SJSA1 (cell line): ENCODE measurements around the gene TTC27. TPM values are rescaled to one million over a fixed set of nuclear protein-coding genes. Genes with fewer than 3 reads are reported as not detected.
A peak's percentile ranks its signal among the peaks of the same experiment; 100 is the strongest.
"Not testable (repeated sequence)": the region's sequence is repeated elsewhere in the genome, so short reads cannot be mapped to it uniquely, and the experiment has no call there.

ENCODE experiments used
- DNase-seq, 2 experiments: peaks; one replicate each; pipeline ENCODE4 v3.0.0-alpha.2; 2015 to 2020; ENCODE audit warnings: low spot score in 2 of 2, low read depth in 1 of 2
- H3K27ac ChIP-seq: fragments of 250-450 bp; sonication (Bioruptor Pico); 2 replicates; pipeline ENCODE4 v1.5.1; 2020; ENCODE audit warnings: mild to moderate bottlenecking, moderate library complexity
- H3K27me3 ChIP-seq: fragments of 250-450 bp; sonication (Bioruptor Pico); replicated peaks from 2 replicates; pipeline ENCODE4 v1.5.1; 2020; ENCODE audit warnings: mild to moderate bottlenecking, moderate library complexity
- H3K36me3 ChIP-seq: fragments of 250-450 bp; sonication (Bioruptor Pico); 2 replicates; pipeline ENCODE4 v1.5.1; 2020; ENCODE audit warnings: mild to moderate bottlenecking
- H3K4me1 ChIP-seq: fragments of 250-450 bp; sonication (Bioruptor Pico); replicated peaks from 2 replicates; pipeline ENCODE4 v1.6.1; 2021; ENCODE audit warnings: mild to moderate bottlenecking
- H3K4me3 ChIP-seq: fragments of 250-450 bp; sonication (Bioruptor Pico); 2 replicates; pipeline ENCODE4 v1.5.1; 2020; ENCODE audit warnings: mild to moderate bottlenecking
- H3K9me3 ChIP-seq: fragments of 250-450 bp; sonication (Bioruptor Pico); replicated peaks from 2 replicates; pipeline ENCODE4 v1.5.1; 2020; ENCODE audit warnings: mild to moderate bottlenecking
- total RNA-seq: library from RNA; depleted of rRNA; stranded (reverse); fragments of >200 nt; shearing (Covaris generic); gene quantifications from 2 replicates; pipeline ENCODE4 v1.2.3, GENCODE V29; 2014

Gene TTC27
- total RNA-seq, 1 experiment from 2014 or later, result 23.7 TPM

GRCh38 chr2:32851777-32852439 lies 224.1 kb downstream of the TTC27 start:
- Histone ChIP-seq H3K36me3 (no peaks in the 10 kb centered on the region), H3K9me3 (no peaks in the 10 kb centered on the region), H3K27me3 (no peaks in the 10 kb centered on the region), H3K4me3 (no peak overlapping the region), H3K4me1 (peaks cover 7% of the 10 kb centered on the region), H3K27ac (no peak overlapping the region)
- peak in 1 of 2 experiments; percentile 10 for DNase-seq

- Histone ChIP-seq H3K4me3 (no peak overlapping the region), H3K27ac (no peak overlapping the region), H3K4me1 (peaks cover 7% of the 10 kb centered on the region), H3K9me3 (no peaks in the 10 kb centered on the region), H3K36me3 (no peaks in the 10 kb centered on the region), H3K27me3 (no peaks in the 10 kb centered on the region)
- no peak for DNase-seq
These were observed 225.0 kb downstream of the TTC27 start for GRCh38 chr2:32852856-32853255.

- no peaks in the 10 kb centered on the region for H3K27me3 ChIP-seq
- no peak overlapping the region for H3K27ac ChIP-seq
- H3K9me3 ChIP-seq, result no peaks in the 10 kb centered on the region
- no peak overlapping the region for H3K4me3 ChIP-seq
- 0 out of 2 replicates have a peak, but pooled peaks cover 3% of the 10 kb centered on the region for H3K4me1 ChIP-seq
- no peak for DNase-seq
- H3K36me3 ChIP-seq, result no peaks in the 10 kb centered on the region
These were observed 229.0 kb downstream of the TTC27 start for GRCh38 chr2:32856891-32857290.

GRCh38 chr2:32858713-32859112 lies 230.9 kb downstream of the TTC27 start:
- Histone ChIP-seq H3K27me3 (no peaks in the 10 kb centered on the region), H3K27ac (no peak overlapping the region), H3K9me3 (no peaks in the 10 kb centered on the region), H3K4me3 (no peak overlapping the region), H3K36me3 (no peaks in the 10 kb centered on the region), H3K4me1 (peaks cover 14% of the 10 kb centered on the region)
- no peak for DNase-seq

DNA sequence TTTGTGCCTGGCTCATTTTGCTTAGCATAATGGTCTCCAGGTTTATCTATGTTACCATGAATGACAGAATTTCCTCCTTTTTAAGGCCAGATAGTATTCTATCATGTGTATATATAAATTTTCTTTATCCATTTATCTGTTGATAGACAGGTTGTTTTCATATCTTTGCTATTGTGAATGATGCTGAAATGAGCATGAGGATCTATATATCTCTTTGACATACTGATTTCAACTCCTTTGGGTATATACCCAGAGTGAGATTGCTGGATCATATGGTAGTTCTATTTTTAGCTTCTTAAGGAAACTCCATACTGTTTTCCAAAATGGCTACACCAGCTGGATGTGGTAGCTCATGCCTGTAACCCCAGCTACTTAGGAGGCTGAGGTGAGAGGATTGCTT lies 232.5 kb downstream of the TTC27 start:
- Histone ChIP-seq H3K4me3 (no peak overlapping the region), H3K9me3 (no peaks in the 10 kb centered on the region), H3K4me1 (peaks cover 30% of the 10 kb centered on the region), H3K27me3 (no peaks in the 10 kb centered on the region), H3K36me3 (no peaks in the 10 kb centered on the region), H3K27ac (no peak overlapping the region)
- DNase-seq, result no peak

GRCh38 chr2:32862269-32863055 lies 234.6 kb downstream of the TTC27 start:
- Histone ChIP-seq H3K27me3 (no peaks in the 10 kb centered on the region), H3K9me3 (no peaks in the 10 kb centered on the region), H3K4me1 (peaks cover 40% of the 10 kb centered on the region), H3K4me3 (no peak overlapping the region), H3K36me3 (no peaks in the 10 kb centered on the region), H3K27ac (peak overlapping the region; percentile 91; the same call in 1 of the 2 replicates)
- DNase-seq, result peak in 1 of 2 experiments; percentile 14

DNA sequence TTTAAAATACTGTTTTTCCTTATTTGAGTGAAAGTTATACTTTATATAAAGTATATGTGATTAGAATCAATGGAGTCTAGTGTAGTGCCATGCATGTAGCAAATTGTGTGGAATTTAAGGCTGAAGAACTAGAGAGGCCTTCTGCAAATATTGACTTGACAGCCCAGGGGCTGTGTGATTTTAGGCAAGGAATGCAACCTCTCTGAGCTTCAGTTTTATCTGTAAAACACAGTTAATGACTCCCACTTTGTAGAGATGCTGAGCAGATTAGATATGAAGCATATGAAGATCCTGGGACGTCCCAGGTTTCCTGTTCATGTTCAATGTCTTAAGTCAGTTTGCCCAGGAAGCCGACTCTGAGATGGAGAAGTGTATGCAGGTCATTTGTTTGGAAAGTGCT lies 235.5 kb downstream of the TTC27 start:
- H3K27ac ChIP-seq, result peak overlapping the region; percentile 91
- no peaks in the 10 kb centered on the region for H3K27me3 ChIP-seq
- peaks cover 40% of the 10 kb centered on the region for H3K4me1 ChIP-seq
- no peaks in the 10 kb centered on the region for H3K36me3 ChIP-seq
- no peak overlapping the region for H3K4me3 ChIP-seq
- H3K9me3 ChIP-seq, result no peaks in the 10 kb centered on the region
- DNase-seq, result peak in 1 of 2 experiments; percentile 4

DNA sequence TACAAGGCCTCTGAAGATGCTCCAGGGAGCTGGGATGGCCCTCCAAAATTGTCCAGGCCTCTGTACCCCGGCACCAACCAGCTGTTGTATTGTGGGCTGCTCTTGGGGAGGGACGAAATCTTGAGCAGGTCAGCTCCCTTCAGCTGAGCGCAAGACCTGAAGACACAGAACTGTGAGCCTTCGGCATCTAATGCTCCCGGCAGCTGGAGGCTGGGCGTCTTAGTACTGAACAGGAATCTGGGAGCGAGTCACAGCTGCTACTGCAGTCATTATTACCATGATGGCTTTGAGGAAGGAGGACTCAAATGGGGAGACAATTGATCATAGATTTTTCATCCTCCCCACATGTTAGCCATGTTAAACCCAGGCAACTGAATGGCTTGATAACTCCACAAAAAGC lies 236.0 kb downstream of the TTC27 start:
- Histone ChIP-seq H3K27me3 (no peaks in the 10 kb centered on the region), H3K9me3 (no peaks in the 10 kb centered on the region), H3K27ac (peak overlapping the region; percentile 91), H3K4me1 (peaks cover 40% of the 10 kb centered on the region), H3K4me3 (no peak overlapping the region), H3K36me3 (no peaks in the 10 kb centered on the region)
- DNase-seq, result no peak

DNA sequence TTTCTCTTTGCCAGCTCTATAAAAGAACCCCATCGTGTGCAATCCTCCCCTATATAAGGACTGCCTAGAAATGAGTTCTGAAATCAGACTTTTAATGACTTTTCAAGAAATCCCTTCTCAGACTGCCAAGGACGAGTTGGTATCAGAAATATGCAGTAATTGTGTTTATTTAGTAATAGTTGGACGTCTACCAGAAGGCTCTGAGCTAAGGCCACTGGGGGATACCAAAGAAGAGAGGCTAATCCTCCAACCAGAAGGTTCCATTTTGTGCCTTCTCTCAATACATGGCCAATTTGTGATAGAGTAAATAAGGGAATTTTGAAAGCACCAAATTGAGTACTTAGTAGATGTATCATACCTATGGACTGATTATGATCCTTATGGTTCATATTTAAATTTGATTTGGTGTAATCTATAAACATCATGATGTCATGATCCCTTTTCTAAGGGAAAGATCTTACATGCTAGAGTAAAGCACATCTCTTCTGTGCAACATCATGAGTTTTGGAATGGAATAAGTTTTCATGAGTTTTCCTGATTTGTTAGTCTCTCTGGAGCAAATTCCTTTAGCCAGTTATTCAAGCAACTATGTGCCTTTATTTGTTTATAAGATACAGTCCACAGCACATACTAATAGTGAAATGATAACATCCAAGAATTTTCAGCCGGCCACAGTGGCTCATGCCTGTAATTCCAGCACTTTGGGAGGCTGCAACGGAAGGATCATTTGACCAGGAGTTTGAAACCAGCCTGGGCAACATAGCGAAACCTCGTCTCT lies 236.7 kb downstream of the TTC27 start:
- no peaks in the 10 kb centered on the region for H3K27me3 ChIP-seq
- no peaks in the 10 kb centered on the region for H3K36me3 ChIP-seq
- peaks cover 40% of the 10 kb centered on the region for H3K4me1 ChIP-seq
- H3K9me3 ChIP-seq, result no peaks in the 10 kb centered on the region
- H3K27ac ChIP-seq, result peak overlapping the region; percentile 91
- peak; percentile 80 to 88 for DNase-seq
- no peak overlapping the region for H3K4me3 ChIP-seq

DNA sequence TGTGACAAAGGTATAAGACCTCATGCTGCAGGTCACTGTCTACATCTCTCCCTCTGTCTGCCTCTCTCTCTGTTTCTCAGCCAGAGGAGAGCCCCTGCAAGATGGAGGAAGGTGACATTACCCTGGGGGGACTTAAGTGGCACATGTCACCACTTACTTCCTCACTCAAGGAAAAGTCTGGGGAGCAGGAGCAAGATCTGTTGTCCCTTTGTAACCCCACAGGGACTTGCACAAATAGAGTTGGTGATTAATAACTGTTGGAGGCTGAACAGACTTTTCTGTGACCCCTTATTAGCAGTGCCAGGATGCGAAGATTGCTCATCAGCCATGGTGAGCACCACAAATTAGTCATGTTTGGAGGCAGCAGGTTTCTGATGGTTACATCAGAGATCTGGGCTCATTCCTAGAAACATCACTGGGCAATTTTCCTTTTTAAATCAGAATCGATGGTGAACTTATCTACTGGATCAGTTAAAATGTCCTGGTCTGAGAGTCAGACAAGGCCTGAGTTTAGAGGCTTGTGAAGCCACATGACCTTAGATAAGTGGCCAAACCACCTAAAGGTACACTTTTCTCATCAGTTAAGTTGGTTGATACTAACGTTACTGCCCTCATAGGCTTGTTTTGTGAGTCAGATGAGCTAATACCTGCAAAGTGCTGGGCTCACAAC lies 237.7 kb downstream of the TTC27 start:
- peak overlapping the region; percentile 91 for H3K27ac ChIP-seq
- no peak overlapping the region for H3K4me3 ChIP-seq

DNA sequence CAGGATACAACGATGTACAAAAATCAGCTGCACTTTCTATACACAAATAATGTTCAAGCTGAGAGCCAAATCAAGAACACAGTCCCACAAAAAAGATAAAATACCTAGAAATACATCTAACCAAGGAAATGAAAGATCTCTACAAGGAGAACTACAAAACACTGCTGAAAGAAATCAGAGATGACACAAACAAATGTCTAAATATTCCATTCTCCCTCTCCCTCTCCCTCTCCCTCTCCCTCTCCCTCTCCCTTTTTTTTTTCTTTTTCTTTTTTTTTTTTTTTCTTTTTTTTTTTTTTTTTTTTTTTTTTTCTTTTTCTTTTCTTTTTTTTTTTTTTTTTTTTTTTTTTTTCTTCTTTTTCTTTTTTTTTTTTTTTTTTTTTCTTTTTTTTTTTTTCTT lies 238.6 kb downstream of the TTC27 start:
- DNase-seq, H3K27me3 ChIP-seq, H3K4me3 ChIP-seq, H3K36me3 ChIP-seq, H3K9me3 ChIP-seq: not testable (repeated sequence)
- Histone ChIP-seq H3K27ac (peak overlapping the region; percentile 91), H3K4me1 (peaks cover 40% of the 10 kb centered on the region)

More for the DNA sequence above, 237.7 kb downstream of the TTC27 start:
- H3K4me1 ChIP-seq, result peaks cover 40% of the 10 kb centered on the region
- H3K9me3 ChIP-seq, result no peaks in the 10 kb centered on the region
- no peaks in the 10 kb centered on the region for H3K27me3 ChIP-seq
- no peaks in the 10 kb centered on the region for H3K36me3 ChIP-seq
- peak; percentile 69 to 70 for DNase-seq
